ENCODE results near the gene LRRC8A.

Gene LRRC8A

DNA sequence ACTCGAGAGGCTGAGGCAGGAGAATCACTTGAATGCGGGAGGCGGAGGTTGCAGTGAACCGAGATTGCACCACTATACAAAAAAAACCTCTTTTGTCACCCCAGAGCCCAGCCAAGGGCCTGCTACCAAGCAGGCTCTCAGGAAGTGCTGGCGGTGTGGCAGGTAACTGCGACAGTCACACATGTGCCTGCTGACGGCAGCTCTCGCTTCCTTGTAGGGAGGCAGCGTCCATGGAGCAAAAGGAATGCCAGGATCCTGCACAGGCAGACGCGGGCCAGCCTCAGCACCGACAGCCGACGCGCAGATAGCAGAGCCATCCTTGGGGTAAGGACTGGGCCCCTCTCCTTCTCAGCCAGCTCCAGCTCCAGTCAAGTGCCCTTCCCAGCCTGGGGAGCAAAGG lies 3.9 kb downstream of the LRRC8A start:
- TF ChIP-seq CEBPB (IDR thresholded peaks at IDR 0.05) = no peak
- TF ChIP-seq, protein P1, sequence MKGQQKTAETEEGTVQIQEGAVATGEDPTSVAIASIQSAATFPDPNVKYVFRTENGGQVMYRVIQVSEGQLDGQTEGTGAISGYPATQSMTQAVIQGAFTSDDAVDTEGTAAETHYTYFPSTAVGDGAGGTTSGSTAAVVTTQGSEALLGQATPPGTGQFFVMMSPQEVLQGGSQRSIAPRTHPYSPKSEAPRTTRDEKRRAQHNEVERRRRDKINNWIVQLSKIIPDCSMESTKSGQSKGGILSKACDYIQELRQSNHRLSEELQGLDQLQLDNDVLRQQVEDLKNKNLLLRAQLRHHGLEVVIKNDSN (IDR thresholded peaks at IDR 0.05) = no peak
- no peak for TF ChIP-seq TEAD4 (IDR thresholded peaks at IDR 0.05)
- no peak for TF ChIP-seq TCF12 (IDR thresholded peaks at IDR 0.05; ENCODE audit: low read depth)
- TF ChIP-seq CREB1 (IDR thresholded peaks at IDR 0.05; ENCODE audit: low read depth) = no peak
- TF ChIP-seq, protein P2, sequence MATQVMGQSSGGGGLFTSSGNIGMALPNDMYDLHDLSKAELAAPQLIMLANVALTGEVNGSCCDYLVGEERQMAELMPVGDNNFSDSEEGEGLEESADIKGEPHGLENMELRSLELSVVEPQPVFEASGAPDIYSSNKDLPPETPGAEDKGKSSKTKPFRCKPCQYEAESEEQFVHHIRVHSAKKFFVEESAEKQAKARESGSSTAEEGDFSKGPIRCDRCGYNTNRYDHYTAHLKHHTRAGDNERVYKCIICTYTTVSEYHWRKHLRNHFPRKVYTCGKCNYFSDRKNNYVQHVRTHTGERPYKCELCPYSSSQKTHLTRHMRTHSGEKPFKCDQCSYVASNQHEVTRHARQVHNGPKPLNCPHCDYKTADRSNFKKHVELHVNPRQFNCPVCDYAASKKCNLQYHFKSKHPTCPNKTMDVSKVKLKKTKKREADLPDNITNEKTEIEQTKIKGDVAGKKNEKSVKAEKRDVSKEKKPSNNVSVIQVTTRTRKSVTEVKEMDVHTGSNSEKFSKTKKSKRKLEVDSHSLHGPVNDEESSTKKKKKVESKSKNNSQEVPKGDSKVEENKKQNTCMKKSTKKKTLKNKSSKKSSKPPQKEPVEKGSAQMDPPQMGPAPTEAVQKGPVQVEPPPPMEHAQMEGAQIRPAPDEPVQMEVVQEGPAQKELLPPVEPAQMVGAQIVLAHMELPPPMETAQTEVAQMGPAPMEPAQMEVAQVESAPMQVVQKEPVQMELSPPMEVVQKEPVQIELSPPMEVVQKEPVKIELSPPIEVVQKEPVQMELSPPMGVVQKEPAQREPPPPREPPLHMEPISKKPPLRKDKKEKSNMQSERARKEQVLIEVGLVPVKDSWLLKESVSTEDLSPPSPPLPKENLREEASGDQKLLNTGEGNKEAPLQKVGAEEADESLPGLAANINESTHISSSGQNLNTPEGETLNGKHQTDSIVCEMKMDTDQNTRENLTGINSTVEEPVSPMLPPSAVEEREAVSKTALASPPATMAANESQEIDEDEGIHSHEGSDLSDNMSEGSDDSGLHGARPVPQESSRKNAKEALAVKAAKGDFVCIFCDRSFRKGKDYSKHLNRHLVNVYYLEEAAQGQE (IDR thresholded peaks at IDR 0.05; ENCODE audit: low read depth) = no peak
- TF ChIP-seq, protein P3, sequence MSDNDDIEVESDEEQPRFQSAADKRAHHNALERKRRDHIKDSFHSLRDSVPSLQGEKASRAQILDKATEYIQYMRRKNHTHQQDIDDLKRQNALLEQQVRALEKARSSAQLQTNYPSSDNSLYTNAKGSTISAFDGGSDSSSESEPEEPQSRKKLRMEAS (IDR thresholded peaks at IDR 0.05) = no peak
- TF ChIP-seq EP300 (IDR thresholded peaks at IDR 0.05; ENCODE audit: borderline replicate concordance) = no peak
- TF ChIP-seq RAD21 (IDR thresholded peaks at IDR 0.05; ENCODE audit: low read depth) = no peak
- TF ChIP-seq TAF1 (IDR thresholded peaks at IDR 0.05; ENCODE audit: low read depth) = no peak
- TF ChIP-seq ZBTB7A (IDR thresholded peaks at IDR 0.05; ENCODE audit: low read depth) = no peak
- no peak for TF ChIP-seq YY1 (IDR thresholded peaks at IDR 0.05; ENCODE audit: low read depth)

DNA sequence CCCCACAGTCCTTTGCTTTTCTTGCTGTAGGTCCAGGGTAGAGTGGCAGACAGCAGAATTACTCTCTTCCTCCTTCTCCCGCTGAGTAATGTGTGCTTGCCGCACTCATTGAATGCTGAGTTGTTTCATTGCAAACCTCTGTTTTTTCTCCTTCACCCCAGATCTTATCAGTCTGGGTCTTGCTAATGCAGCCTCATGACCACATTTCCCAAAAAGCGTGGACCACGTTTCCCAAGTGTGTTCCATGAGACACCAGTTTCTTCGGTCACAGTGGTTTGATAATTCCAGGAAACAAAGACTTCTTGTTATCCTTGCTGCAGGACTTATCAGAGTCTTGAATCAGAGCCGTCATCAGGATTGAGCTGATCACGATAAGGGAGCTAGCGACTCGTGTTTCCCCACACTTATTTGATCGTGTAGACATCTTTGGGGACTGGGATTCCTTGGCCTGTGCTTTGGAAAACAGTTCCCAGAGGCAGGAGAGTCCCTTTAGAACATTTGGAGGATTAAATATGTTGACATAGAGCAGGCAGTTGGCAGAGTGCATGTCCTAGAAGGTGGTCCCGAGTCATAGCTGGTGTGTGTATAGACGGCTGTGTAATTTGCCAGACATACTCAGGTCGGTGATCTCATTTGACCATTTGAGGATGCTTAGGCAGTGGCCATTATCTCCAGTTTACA lies 4.4 kb downstream of the LRRC8A start:
- TF ChIP-seq CEBPB (IDR thresholded peaks at IDR 0.05) (no peak), YY1 (IDR thresholded peaks at IDR 0.05; ENCODE audit: low read depth) (no peak), CREB1 (IDR thresholded peaks at IDR 0.05; ENCODE audit: low read depth) (no peak), RAD21 (IDR thresholded peaks at IDR 0.05; ENCODE audit: low read depth) (no peak), TAF1 (IDR thresholded peaks at IDR 0.05; ENCODE audit: low read depth) (no peak), EGR1 (IDR thresholded peaks at IDR 0.05) (no peak), NFIC (IDR thresholded peaks at IDR 0.05) (no peak), TEAD4 (IDR thresholded peaks at IDR 0.05) (no peak), FOXM1 (IDR thresholded peaks at IDR 0.05; ENCODE audit: borderline replicate concordance, low read depth) (no peak), EP300 (IDR thresholded peaks at IDR 0.05; ENCODE audit: borderline replicate concordance) (no peak), ZBTB7A (IDR thresholded peaks at IDR 0.05; ENCODE audit: low read depth) (no peak), TCF12 (IDR thresholded peaks at IDR 0.05; ENCODE audit: low read depth) (no peak)
- TF ChIP-seq, protein P3 (IDR thresholded peaks at IDR 0.05) = no peak
- TF ChIP-seq, protein P1 (IDR thresholded peaks at IDR 0.05) = no peak
- TF ChIP-seq, protein P2 (IDR thresholded peaks at IDR 0.05; ENCODE audit: low read depth) = no peak

DNA sequence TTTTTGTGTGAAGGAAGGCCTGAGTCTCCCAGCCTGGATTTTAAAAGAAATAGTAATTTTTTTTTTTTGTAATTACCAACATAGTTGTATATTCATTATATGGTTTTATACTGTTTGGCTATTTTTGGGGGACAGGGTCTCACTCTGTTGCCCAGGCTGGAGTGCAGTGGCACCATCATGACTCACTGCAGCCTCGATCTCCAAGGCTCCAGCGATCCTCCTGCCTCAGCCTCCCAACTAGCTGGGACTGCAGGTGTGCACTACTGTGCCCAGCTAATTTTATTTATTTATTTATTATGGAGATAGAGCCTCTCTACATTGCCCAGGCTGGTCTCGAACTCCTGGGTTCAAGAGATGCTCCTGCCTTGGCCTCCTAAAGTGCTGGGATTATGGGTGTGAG lies 5.1 kb downstream of the LRRC8A start:
- TF ChIP-seq FOXM1 (IDR thresholded peaks at IDR 0.05; ENCODE audit: borderline replicate concordance, low read depth) = no peak
- no peak for TF ChIP-seq TAF1 (IDR thresholded peaks at IDR 0.05; ENCODE audit: low read depth)
- TF ChIP-seq RAD21 (IDR thresholded peaks at IDR 0.05; ENCODE audit: low read depth) = no peak
- no peak for TF ChIP-seq TCF12 (IDR thresholded peaks at IDR 0.05; ENCODE audit: low read depth)

DNA sequence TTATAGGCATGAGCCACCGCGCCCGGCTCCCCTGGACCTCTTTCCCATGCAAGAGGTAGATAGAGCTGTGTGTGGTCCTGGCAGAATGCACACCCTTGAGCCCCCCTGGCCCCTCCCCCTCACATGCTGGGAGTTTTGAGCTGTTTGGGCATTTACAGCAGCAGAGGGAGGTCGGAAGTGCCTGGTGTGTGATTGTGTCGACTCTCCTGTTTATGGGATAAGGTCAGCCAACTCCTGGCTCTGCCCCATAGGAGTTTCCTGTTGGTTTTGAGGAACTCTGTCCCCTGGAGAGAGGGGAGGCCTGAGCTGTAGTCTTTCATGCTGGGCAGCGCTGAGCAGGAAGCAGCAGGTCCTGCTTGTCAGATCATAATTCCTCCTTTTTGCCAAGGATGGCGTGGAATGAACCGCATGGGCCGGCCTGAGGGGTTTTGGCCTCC lies 6.0 kb downstream of the LRRC8A start:
- TF ChIP-seq NFIC (IDR thresholded peaks at IDR 0.05) (peak; percentile 84), TCF12 (IDR thresholded peaks at IDR 0.05; ENCODE audit: low read depth) (peak; percentile 85), TEAD4 (IDR thresholded peaks at IDR 0.05) (peak; percentile 4; the same call in 1 of the 2 replicates), FOXM1 (IDR thresholded peaks at IDR 0.05; ENCODE audit: borderline replicate concordance, low read depth) (peak; percentile 68; the same call in 1 of the 2 replicates), EP300 (IDR thresholded peaks at IDR 0.05; ENCODE audit: borderline replicate concordance) (peak; percentile 86), CEBPB (IDR thresholded peaks at IDR 0.05) (no peak)

DNA sequence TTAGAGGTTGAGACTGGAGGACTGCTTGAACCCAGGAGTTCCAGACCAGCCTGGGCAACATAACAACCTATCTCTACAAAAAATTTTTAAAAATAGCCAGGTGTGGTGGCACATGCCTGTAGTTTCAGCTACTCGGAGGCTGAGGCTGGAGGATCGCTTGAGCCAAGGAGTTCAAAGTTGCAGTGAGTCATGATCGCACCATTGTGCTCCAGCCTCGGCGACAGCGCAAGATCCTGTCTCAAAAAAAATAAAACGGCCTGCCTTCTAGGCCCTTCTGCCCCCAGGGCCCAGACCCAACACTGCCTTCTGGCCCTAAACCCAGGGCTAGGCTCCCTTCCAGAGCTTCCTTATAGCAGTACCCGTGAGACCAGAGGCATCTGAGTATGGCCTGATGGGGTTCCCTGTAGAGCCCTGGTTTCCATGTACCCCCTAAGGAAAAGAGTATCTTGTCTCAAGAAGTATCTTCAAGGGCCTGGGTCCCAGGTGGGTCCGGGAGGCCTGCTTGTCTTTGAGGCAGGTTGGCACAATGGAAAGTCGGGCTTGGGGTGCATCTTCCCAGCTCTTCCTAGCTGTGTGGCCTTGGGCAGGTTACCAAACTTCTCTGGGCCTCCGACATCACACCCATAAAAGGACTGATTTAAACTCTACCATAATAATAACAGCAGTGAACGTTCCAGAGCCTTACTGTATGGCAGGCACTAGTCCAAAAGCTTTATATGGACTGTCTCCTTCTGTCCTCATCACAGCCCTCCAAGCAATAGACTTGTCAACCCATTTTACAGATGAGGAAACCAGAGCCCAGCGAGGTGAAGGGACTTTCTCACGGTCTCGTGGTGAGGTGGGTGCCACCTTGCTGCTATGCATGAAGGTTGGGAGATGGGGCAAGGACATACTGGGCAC lies 9.6 kb downstream of the LRRC8A start:
- TF ChIP-seq, protein P2 (IDR thresholded peaks at IDR 0.05; ENCODE audit: low read depth) = no peak
- no peak for TF ChIP-seq TCF12 (IDR thresholded peaks at IDR 0.05; ENCODE audit: low read depth)
- no peak for TF ChIP-seq ZBTB7A (IDR thresholded peaks at IDR 0.05; ENCODE audit: low read depth)
- no peak for TF ChIP-seq TAF1 (IDR thresholded peaks at IDR 0.05; ENCODE audit: low read depth)
- TF ChIP-seq NFIC (IDR thresholded peaks at IDR 0.05) = no peak
- no peak for TF ChIP-seq RAD21 (IDR thresholded peaks at IDR 0.05; ENCODE audit: low read depth)
